NCI-H460 (cell line): ENCODE data around the gene SLC44A4. TPM values are rescaled to one million over a fixed set of nuclear protein-coding genes. Genes with fewer than 3 reads are reported as not detected.

ENCODE experiments used
- small RNA-seq, 2 experiments: library from RNA; depleted of rRNA; stranded (forward); fragments of <200 nt; gene quantifications; one replicate each; pipeline ENCODE3, GENCODE V24; 2014
- total RNA-seq: library from RNA; depleted of rRNA; stranded (reverse); fragments of >200 nt; shearing (Covaris generic); gene quantifications from 2 replicates; pipeline ENCODE4 v1.2.3, GENCODE V29; 2014; rRNA removed

The SLC44A4 gene
- total RNA-seq, 1 experiment from 2014 or later: 0.07 TPM

Small RNAs within 50 kb of the gene (small RNA-seq; reads per million reads assigned to genes)
- 85.7 to 474 reads per million in 2 experiments for gene SNORD48
- 0 reads per million in 2 experiments for gene SNORD52

Other genes starting within 250 kb of the SLC44A4 start
- 113 and 133 TPM in 2 replicates for gene BAG6, start 226.3 kb downstream of the SLC44A4 start, total RNA-seq
- gene APOM, start 223.1 kb downstream of the SLC44A4 start, total RNA-seq: 2.4 and 2.8 TPM in 2 replicates
- gene C6orf47, start 218.2 kb downstream of the SLC44A4 start, total RNA-seq: 10.1 and 10.9 TPM in 2 replicates
- 11.6 and 11.7 TPM in 2 replicates for gene GPANK1, start 214.0 kb downstream of the SLC44A4 start, total RNA-seq
- gene CSNK2B, start 212.9 kb downstream of the SLC44A4 start, total RNA-seq: 110 and 131 TPM in 2 replicates
- gene LY6G5B, start 209.0 kb downstream of the SLC44A4 start, total RNA-seq: 1.9 and 2.8 TPM in 2 replicates
- gene LY6G5C, start 197.9 kb downstream of the SLC44A4 start, total RNA-seq: 0.95 and 1.3 TPM in 2 replicates
- gene ABHD16A, start 175.7 kb downstream of the SLC44A4 start, total RNA-seq: 40.5 and 55.7 TPM in 2 replicates
- gene LY6G6F, start 172.1 kb downstream of the SLC44A4 start, total RNA-seq: not detected in 2 replicates
- gene LY6G6D, start 163.6 kb downstream of the SLC44A4 start, total RNA-seq: not detected in 2 replicates
- gene LY6G6C, start 157.3 kb downstream of the SLC44A4 start, total RNA-seq: not detected in 2 replicates
- not detected in 2 replicates for gene MPIG6B, start 155.6 kb downstream of the SLC44A4 start, total RNA-seq
- 16.4 and 19.1 TPM in 2 replicates for gene DDAH2, start 149.7 kb downstream of the SLC44A4 start, total RNA-seq
- gene CLIC1, start 142.5 kb downstream of the SLC44A4 start, total RNA-seq: 376 and 448 TPM in 2 replicates
- gene MSH5, start 139.0 kb downstream of the SLC44A4 start, total RNA-seq: 18.6 and 19.8 TPM in 2 replicates
- gene SAPCD1, start 116.3 kb downstream of the SLC44A4 start, total RNA-seq: 2.8 and 4.7 TPM in 2 replicates
- gene VWA7, start 101.7 kb downstream of the SLC44A4 start, total RNA-seq: 0.47 and 0.81 TPM in 2 replicates
- gene VARS1, start 83.2 kb downstream of the SLC44A4 start, total RNA-seq: 42.1 and 46.7 TPM in 2 replicates
- gene LSM2, start 72.0 kb downstream of the SLC44A4 start, total RNA-seq: 62.6 and 64.3 TPM in 2 replicates
- 0.82 and 1.0 TPM in 2 replicates for gene HSPA1L, start 63.7 kb downstream of the SLC44A4 start, total RNA-seq
- gene HSPA1A, start 63.5 kb downstream of the SLC44A4 start, total RNA-seq: 43.3 and 46.7 TPM in 2 replicates
- 58.3 and 60.4 TPM in 2 replicates for gene HSPA1B, start 51.3 kb downstream of the SLC44A4 start, total RNA-seq
- gene NEU1, start 16.2 kb downstream of the SLC44A4 start, total RNA-seq: 24.6 and 25.2 TPM in 2 replicates
- gene EHMT2, start 18.7 kb upstream of the SLC44A4 start, total RNA-seq: 19.3 and 19.9 TPM in 2 replicates
- 1.8 and 2.8 TPM in 2 replicates for gene ZBTB12, start 23.1 kb upstream of the SLC44A4 start, total RNA-seq
- 0.20 and 0.69 TPM in 2 replicates for gene C2, start 48.7 kb upstream of the SLC44A4 start, total RNA-seq
- gene CFB, start 67.1 kb upstream of the SLC44A4 start, total RNA-seq: not detected in 2 replicates
- gene NELFE, start 80.0 kb upstream of the SLC44A4 start, total RNA-seq: 105 and 108 TPM in 2 replicates
- gene SKIC2, start 80.2 kb upstream of the SLC44A4 start, total RNA-seq: 22.1 and 24.1 TPM in 2 replicates
- gene DXO, start 93.1 kb upstream of the SLC44A4 start, total RNA-seq: 19.4 and 21.1 TPM in 2 replicates
- gene C4A, start 103.1 kb upstream of the SLC44A4 start, total RNA-seq: 0.42 and 0.81 TPM in 2 replicates
- 0.69 and 0.87 TPM in 2 replicates for gene C4B, start 135.8 kb upstream of the SLC44A4 start, total RNA-seq
- gene CYP21A2, start 159.4 kb upstream of the SLC44A4 start, total RNA-seq: not detected in 2 replicates
- 22.2 and 24.6 TPM in 2 replicates for gene TNXB, start 230.3 kb upstream of the SLC44A4 start, total RNA-seq
- gene ATF6B, start 249.2 kb upstream of the SLC44A4 start, total RNA-seq: 20.7 and 26.2 TPM in 2 replicates